ENCODE data around the gene KLB.

Gene KLB

GRCh38 chr4:39497909-39498726 is 91.4 kb downstream of the KLB start:
- H3K27ac ChIP-seq = no peak overlapping the region
- no peak overlapping the region for H3K4me3 ChIP-seq

GRCh38 chr4:39498727-39499020 is 91.9 kb downstream of the KLB start:
- Histone ChIP-seq H3K4me3 (no peak overlapping the region), H3K27ac (no peak overlapping the region)

All from skin epidermis (tissue), 12 donors.